Activated CD4-positive, alpha-beta T cell treated with anti-CD3 and anti-CD28 coated beads, Interleukin-2, amount 10 ng/mL, durations not matched to agents 7 days and 5 days (primary cell): ENCODE results near the gene TGM1. TPM values are rescaled to one million over a fixed set of nuclear protein-coding genes. Genes with fewer than 3 reads are reported as not detected.

Source experiments
- CTCF ChIA-PET: fragments of 350-600 bp; sonication (Branson Sonifier 250); formaldehyde crosslinking; loops from one replicate; lab custom pipeline; 2021; ENCODE audit warnings: antibody characterized with exemption; lab: Charles Lee
- POLR2A ChIA-PET: fragments of 350-600 bp; sonication (Branson Sonifier 250); formaldehyde crosslinking; loops from one replicate; lab custom pipeline; 2021; ENCODE audit warnings: antibody characterized with exemption; lab: Charles Lee
- DNase-seq: peaks from one replicate; pipeline ENCODE4 v3.0.0-alpha.2; 2020
- H3K27ac Mint-ChIP-seq: one replicate; pipeline ENCODE4 v1.8.0; 2021; ENCODE audit warnings: mild to moderate bottlenecking, moderate library complexity, mixed read lengths
- H3K27me3 Mint-ChIP-seq: one replicate; pipeline ENCODE4 v1.8.0; 2021; ENCODE audit warnings: mixed read lengths
- H3K36me3 Mint-ChIP-seq: one replicate; pipeline ENCODE4 v1.8.0; 2021; ENCODE audit warnings: low read depth, mixed read lengths
- H3K4me1 Mint-ChIP-seq: one replicate; pipeline ENCODE4 v1.8.0; 2021; ENCODE audit warnings: mixed read lengths
- H3K4me3 Mint-ChIP-seq: one replicate; pipeline ENCODE4 v1.8.0; 2021; ENCODE audit warnings: mild to moderate bottlenecking, moderate library complexity, mixed read lengths
- H3K9me3 Mint-ChIP-seq: one replicate; pipeline ENCODE4 v1.8.0; 2021; ENCODE audit warnings: mixed read lengths
- total RNA-seq, 2 experiments: library from RNA; stranded (reverse); gene quantifications; one replicate each; pipeline ENCODE4 v1.2.3, GENCODE V29; 2021

TGM1 gene
- total RNA-seq = 1 to 10 TPM; 6.5 TPM

- H3K27ac Mint-ChIP-seq = no peak within 1 kb of the TSS
- H3K9me3 Mint-ChIP-seq = no peaks in the 10 kb centered on the region
- H3K4me1 Mint-ChIP-seq = peaks cover 8% of the 10 kb centered on the region
- CTCF ChIA-PET = interaction anchor here (0.6 to 3.4 kb wide), 6 partner anchors 8 to 44 kb away, joined by 3 to 11 read pairs (median 7); partner anchors contain the start of genes RABGGTA and TINF2
- peaks cover 13% of the 10 kb centered on the region for H3K36me3 Mint-ChIP-seq
- no peak within 1 kb of the TSS for H3K4me3 Mint-ChIP-seq
- no peaks in the 10 kb centered on the region for H3K27me3 Mint-ChIP-seq
- no peak for DNase-seq
- POLR2A ChIA-PET = interaction anchor here (0.7 kb wide), 1 partner anchor 8 kb away, joined by 3 read pairs; the partner anchor contains the start of gene RABGGTA
These were observed at the start of gene TGM1 for GRCh38 chr14:24262821-24263733. Gene TGM1, minus strand, starts transcription at chr14:24263177. Its CDS starts 825 bp downstream, at chr14:24262352.

GRCh38 chr14:24311837-24312615 lies 49.0 kb upstream of the TGM1 start:
- CTCF ChIA-PET = interaction anchor here (0.9 to 9.6 kb wide), 8 partner anchors 12 to 120 kb away, joined by 4 to 136 read pairs (median 24); partner anchors contain the start of genes DHRS1, MDP1, NOP9 and RABGGTA
- peak overlapping the region; percentile 77 for H3K4me3 Mint-ChIP-seq
- peak; percentile 29 for DNase-seq
- H3K27me3 Mint-ChIP-seq = no peaks in the 10 kb centered on the region
- H3K27ac Mint-ChIP-seq = peak overlapping the region; percentile 87
- H3K36me3 Mint-ChIP-seq = peaks cover 49% of the 10 kb centered on the region
- H3K9me3 Mint-ChIP-seq = no peaks in the 10 kb centered on the region
- POLR2A ChIA-PET = interaction anchor here (1.4 kb wide), 1 partner anchor 70 kb away, joined by 3 read pairs; the partner anchor contains the start of gene TINF2
- H3K4me1 Mint-ChIP-seq = peaks cover 84% of the 10 kb centered on the region

- POLR2A ChIA-PET = interaction anchor here (0.7 to 1.4 kb wide), 2 partner anchors 11 to 69 kb away, joined by 3 to 4 read pairs; partner anchors contain the start of genes NOP9 and TINF2
- H3K27ac Mint-ChIP-seq = peak within 1 kb of the TSS; percentile 87
- CTCF ChIA-PET = interaction anchor here (0.6 to 9.6 kb wide), 17 partner anchors 11 to 128 kb away, joined by 3 to 136 read pairs (median 5); partner anchors contain the start of genes CHMP4A, DHRS1, MDP1 and NOP9
- no peaks in the 10 kb centered on the region for H3K27me3 Mint-ChIP-seq
- peaks cover 81% of the 10 kb centered on the region for H3K4me1 Mint-ChIP-seq
- peaks cover 60% of the 10 kb centered on the region for H3K36me3 Mint-ChIP-seq
- peak; percentile 62 for DNase-seq
- peak within 1 kb of the TSS; percentile 77 for H3K4me3 Mint-ChIP-seq
- no peaks in the 10 kb centered on the region for H3K9me3 Mint-ChIP-seq
These were observed 47.9 kb upstream of the TGM1 start, which contains the start of gene LTB4R for GRCh38 chr14:24310646-24311604. Gene LTB4R, plus strand, starts transcription at chr14:24311502. Its CDS starts 4,150 bp downstream, at chr14:24315652.

- Mint-ChIP-seq H3K4me3 (peak overlapping the region; percentile 77), H3K4me1 (peaks cover 75% of the 10 kb centered on the region), H3K9me3 (no peaks in the 10 kb centered on the region), H3K27me3 (no peaks in the 10 kb centered on the region), H3K36me3 (peaks cover 63% of the 10 kb centered on the region), H3K27ac (peak overlapping the region; percentile 73)
- no peak for DNase-seq
- ChIA-PET CTCF (interaction anchor here (0.7 to 9.6 kb wide), 14 partner anchors 8 to 127 kb away, joined by 3 to 136 read pairs (median 6); partner anchors contain the start of genes CHMP4A, DHRS1, NOP9 and TINF2), POLR2A (interaction anchor here (0.7 kb wide), 1 partner anchor 10 kb away, joined by 4 read pairs; the partner anchor contains the start of gene NOP9)
These were observed 47.3 kb upstream of the TGM1 start for GRCh38 chr14:24310265-24310645.

- Mint-ChIP-seq H3K4me1 (peaks cover 70% of the 10 kb centered on the region), H3K27me3 (no peaks in the 10 kb centered on the region), H3K4me3 (peak within 1 kb of the TSS; percentile 77), H3K9me3 (no peaks in the 10 kb centered on the region), H3K36me3 (peaks cover 66% of the 10 kb centered on the region), H3K27ac (peak within 1 kb of the TSS; percentile 87)
- DNase-seq = no peak
- ChIA-PET CTCF (interaction anchor here (0.7 to 9.6 kb wide), 20 partner anchors 9 to 149 kb away, joined by 3 to 136 read pairs (median 6); partner anchors contain the start of genes CHMP4A, DHRS1, IRF9 and MDP1), POLR2A (interaction anchor here (0.7 kb wide), 1 partner anchor 9 kb away, joined by 4 read pairs; the partner anchor contains the start of gene NOP9)
These were observed 46.7 kb upstream of the TGM1 start, which contains the start of gene LTB4R2 for GRCh38 chr14:24309538-24310264. Gene LTB4R2, plus strand, starts transcription at chr14:24310140. Its CDS starts 525 bp downstream, at chr14:24310665.

GRCh38 chr14:24308342-24309124 lies 45.6 kb upstream of the TGM1 start:
- Mint-ChIP-seq H3K4me3 (no peak overlapping the region), H3K4me1 (peaks cover 58% of the 10 kb centered on the region), H3K36me3 (peaks cover 68% of the 10 kb centered on the region), H3K27me3 (no peaks in the 10 kb centered on the region), H3K27ac (no peak overlapping the region), H3K9me3 (no peaks in the 10 kb centered on the region)
- CTCF ChIA-PET = interaction anchor here (0.8 to 9.6 kb wide), 28 partner anchors 8 to 165 kb away, joined by 3 to 136 read pairs (median 6); partner anchors contain the start of genes CHMP4A, DHRS1, IRF9 and MDP1
- DNase-seq = no peak
- POLR2A ChIA-PET = interaction anchor here (1.3 kb wide), 1 partner anchor 113 kb away, joined by 3 read pairs; the partner anchor contains the start of gene TM9SF1

- H3K27ac Mint-ChIP-seq = peak within 1 kb of the TSS; percentile 48
- H3K36me3 Mint-ChIP-seq = peaks cover 71% of the 10 kb centered on the region
- no peaks in the 10 kb centered on the region for H3K9me3 Mint-ChIP-seq
- no peaks in the 10 kb centered on the region for H3K27me3 Mint-ChIP-seq
- no peak within 1 kb of the TSS for H3K4me3 Mint-ChIP-seq
- H3K4me1 Mint-ChIP-seq = peaks cover 50% of the 10 kb centered on the region
- CTCF ChIA-PET = interaction anchor here (0.8 to 9.6 kb wide), 29 partner anchors 8 to 164 kb away, joined by 3 to 136 read pairs (median 6); partner anchors contain the start of genes CHMP4A, DHRS1, IRF9 and MDP1
- POLR2A ChIA-PET = interaction anchor here (0.5 to 1.3 kb wide), 2 partner anchors 60 to 112 kb away, joined by 3 read pairs; partner anchors contain the start of gene TM9SF1
- DNase-seq = peak; percentile 71
These were observed 44.8 kb upstream of the TGM1 start, which contains the start of gene CIDEB for GRCh38 chr14:24307575-24308341. Gene CIDEB, minus strand, starts transcription at chr14:24307977. Its CDS starts 119 bp downstream, at chr14:24307858.

GRCh38 chr14:24307156-24307574 lies 44.2 kb upstream of the TGM1 start:
- H3K27me3 Mint-ChIP-seq = no peaks in the 10 kb centered on the region
- peaks cover 46% of the 10 kb centered on the region for H3K4me1 Mint-ChIP-seq
- POLR2A ChIA-PET = interaction anchor here (1.3 kb wide), 1 partner anchor 112 kb away, joined by 3 read pairs; the partner anchor contains the start of gene TM9SF1
- no peak overlapping the region for H3K27ac Mint-ChIP-seq
- CTCF ChIA-PET = interaction anchor here (0.5 to 9.6 kb wide), 18 partner anchors 7 to 185 kb away, joined by 3 to 136 read pairs (median 12); partner anchors contain the start of genes DHRS1, IRF9, MDP1 and NOP9
- DNase-seq = no peak
- peaks cover 73% of the 10 kb centered on the region for H3K36me3 Mint-ChIP-seq
- no peaks in the 10 kb centered on the region for H3K9me3 Mint-ChIP-seq
- no peak overlapping the region for H3K4me3 Mint-ChIP-seq

GRCh38 chr14:24304019-24304387 lies 41.0 kb upstream of the TGM1 start:
- H3K4me1 Mint-ChIP-seq = peaks cover 43% of the 10 kb centered on the region
- H3K27me3 Mint-ChIP-seq = no peaks in the 10 kb centered on the region
- no peak for DNase-seq
- ChIA-PET CTCF (interaction anchor here (1.3 to 8.7 kb wide), 4 partner anchors 7 to 62 kb away, joined by 3 to 111 read pairs (median 40); partner anchors contain the start of genes CIDEB, LTB4R, LTB4R2 and TINF2), POLR2A (interaction anchor here (0.5 kb wide), 1 partner anchor 73 kb away, joined by 6 read pairs; no protein-coding TSS in a partner anchor)
- no peak overlapping the region for H3K27ac Mint-ChIP-seq
- H3K4me3 Mint-ChIP-seq = no peak overlapping the region
- H3K9me3 Mint-ChIP-seq = no peaks in the 10 kb centered on the region
- peaks cover 75% of the 10 kb centered on the region for H3K36me3 Mint-ChIP-seq
